K562 (cell line): Measurements from ENCODE around the gene GLT8D2. TPM values are rescaled to one million over a fixed set of nuclear protein-coding genes. Genes with fewer than 3 reads are reported as not detected.
A peak's percentile ranks its signal among the peaks of the same experiment; 100 is the strongest.

Experiments used
- ARHGAP35 ChIP-seq: fragments of 450-650 bp; IDR thresholded peaks from 2 replicates; pipeline ENCODE4 v1.6.1; 2018; ENCODE audit not compliant: partially characterized antibody
- CHD7 ChIP-seq: fragments of 200-600 bp; sonication (generic); IDR thresholded peaks from one replicate; pipeline ENCODE4 v1.6.1; 2012; ENCODE audit warnings: mild to moderate bottlenecking, low read depth, low read length, inconsistent platforms
- ETS1 ChIP-seq: conservative IDR thresholded peaks from 2 replicates; pipeline ENCODE4 v1.6.1; 2011; ENCODE audit warnings: low read depth, mild to moderate bottlenecking, low read length; ENCODE audit not compliant: control insufficient read depth
- GABPB2 ChIP-seq: fragments of 250-450 bp; sonication (Bioruptor Pico); conservative IDR thresholded peaks from 2 replicates; pipeline ENCODE4 v1.5.1; 2021; ENCODE audit warnings: mild to moderate bottlenecking
- HCFC1 ChIP-seq: IDR thresholded peaks from 2 replicates; pipeline ENCODE4 v1.6.1; 2012; ENCODE audit warnings: low read depth, low read length, improper control_type of control experiment
- KLF16 ChIP-seq: IDR thresholded peaks from 2 replicates; pipeline ENCODE4 v1.6.1; 2016; ENCODE audit warnings: antibody characterized with exemption
- SNRNP70 ChIP-seq: fragments of 200-400 bp; formaldehyde crosslinking; optimal IDR thresholded peaks from 2 replicates; pipeline ENCODE3; 2017; ENCODE audit warnings: low read depth, low read length
- TAF1 ChIP-seq: IDR thresholded peaks from 2 replicates; pipeline ENCODE4 v1.6.1; 2011; ENCODE audit warnings: mild to moderate bottlenecking, low read length, moderate library complexity; ENCODE audit not compliant: insufficient read depth, control insufficient read depth, severe bottlenecking; ENCODE audit errors: extremely low read depth
- U2AF1 ChIP-seq: fragments of 200-400 bp; formaldehyde crosslinking; optimal IDR thresholded peaks from 2 replicates; pipeline ENCODE3; 2017; ENCODE audit warnings: mild to moderate bottlenecking, low read depth, low read length, moderate library complexity
- ZBTB2 ChIP-seq: fragments of 450-650 bp; IDR thresholded peaks from 2 replicates; pipeline ENCODE4 v1.6.1; 2016; ENCODE audit warnings: antibody characterized with exemption
- ZNF277 ChIP-seq: fragments of 250-450 bp; sonication (Bioruptor Pico); IDR thresholded peaks from 2 replicates; pipeline ENCODE4 v1.8.0; 2022; ENCODE audit warnings: inconsistent platforms, mild to moderate bottlenecking, moderate library complexity, borderline replicate concordance
- polyA plus RNA-seq, 8 experiments: library from polyadenylated mRNA; depleted of rRNA in 4 of 8; stranded (reverse) in 5 of 8; unstranded in 3 of 8; fragments of >200 nt; fragmentation: Nextera tagmentation in 2 of 8; fragmentation: Illumina TruSeq in 1 of 8; extraction: Ambion mirVana in 2 of 8; extraction: Trizol in 1 of 8; gene quantifications; 2 replicates each; pipeline versions ENCODE4 v1.2.1 to v1.2.3, GENCODE V29; 2011 to 2014; ENCODE audit warnings: inconsistent platforms in 1 of 8, missing spikeins in 1 of 8
- total RNA-seq, 7 experiments: library from RNA; depleted of rRNA in 6 of 7; stranded (reverse); fragments of >200 nt in 6 of 7; fragmentation: Illumina TruSeq in 2 of 7; extraction: Trizol in 2 of 7; gene quantifications; 2 replicates each; pipeline versions ENCODE4 v1.2.1 to v1.2.3, GENCODE V29; 2011 to 2021; ENCODE audit warnings: low replicate concordance in 1 of 7

The GLT8D2 gene
- total and polyA plus RNA-seq, 9 of the 15 experiments (the other 6 are each of a cell fraction or from before 2014, with no cell fraction given), result 0.18 to 0.27 (median 0.18) TPM; not detected in 6

- TF ChIP-seq CHD7, result no peak
- no peak for TF ChIP-seq U2AF1
- TF ChIP-seq GABPB2, result no peak
- peak; percentile 82 for TF ChIP-seq ETS1
- no peak for TF ChIP-seq ZNF277 (CRISPR knock-in tag)
- TF ChIP-seq HCFC1, result peak; percentile 74
- TF ChIP-seq ARHGAP35, result no peak
- TF ChIP-seq TAF1, result peak; percentile 83
- no peak for TF ChIP-seq KLF16
- TF ChIP-seq SNRNP70, result no peak
- TF ChIP-seq ZBTB2, result 0 out of 2 replicates have a peak, but pooled peaks have one; percentile 81
Measured at GRCh38 chr12:103965590-103966504, 84.1 kb downstream of the GLT8D2 start, which contains the start of gene TDG (continued).
